ENCODE results near the gene SLC12A7. TPM values are rescaled to one million over a fixed set of nuclear protein-coding genes. Genes with fewer than 3 reads are reported as not detected.

Gene SLC12A7
- total RNA-seq, 1 experiment from 2014 or later = 48.2 TPM

DNA sequence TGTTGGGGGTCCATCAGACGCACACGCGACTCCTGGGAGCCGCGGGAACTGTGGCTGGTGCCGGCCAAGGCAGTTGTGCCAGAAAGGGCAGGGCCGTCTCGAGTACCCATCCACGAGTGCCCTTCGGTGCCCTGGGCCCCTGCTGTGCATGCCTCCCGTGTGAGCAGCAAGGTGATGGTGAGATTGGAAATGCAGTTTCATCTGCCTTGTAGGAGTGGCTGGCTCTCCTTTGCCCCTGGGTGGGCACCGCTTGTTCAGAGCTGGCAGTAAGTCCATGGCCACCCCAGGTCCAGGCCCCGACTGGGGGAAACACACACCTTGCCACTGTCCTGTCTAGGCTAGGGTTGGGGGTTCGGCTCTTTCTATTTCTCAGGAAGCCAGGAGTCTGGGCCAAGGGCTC, 97.5 kb downstream of the SLC12A7 start:
- no peaks in the 10 kb centered on the region for H3K9me3 ChIP-seq (ENCODE audit: low read length)
- CTCF ChIA-PET = no interaction called here
- H3K4me2 ChIP-seq (ENCODE audit: low read length) = no peak overlapping the region
- no peaks in the 10 kb centered on the region for H3K79me2 ChIP-seq (ENCODE audit: low read length)
- no peak for ATAC-seq
- no peak overlapping the region for H3K4me3 ChIP-seq (ENCODE audit: low read length)
- H2AFZ ChIP-seq (ENCODE audit: low read length) = no peak overlapping the region
- no peaks in the 10 kb centered on the region for H3K36me3 ChIP-seq (ENCODE audit: low read depth, low read length)
- H3F3A ChIP-seq (ENCODE audit: low read length, unreplicated experiment) = no peaks in the 10 kb centered on the region
- H3K4me1 ChIP-seq (ENCODE audit: insufficient read depth, low read length) = no peaks in the 10 kb centered on the region
- no peak overlapping the region for H3K9ac ChIP-seq (ENCODE audit: low read length)
- no peak for DNase-seq
- 0 out of 2 replicates have a peak, but pooled peaks cover 5% of the 10 kb centered on the region for H4K20me1 ChIP-seq (ENCODE audit: low read length)
- H3K9me2 ChIP-seq (replicated peaks; ENCODE audit: low read length) = no peaks in the 10 kb centered on the region
- POLR2A ChIA-PET (ENCODE audit: unreplicated experiment) = no interaction called here
- intact Hi-C loops (cut with micrococcal nuclease) = loop anchor here (5.0 kb wide), 1 partner anchor 92 kb away; no protein-coding TSS in a partner anchor
- no peak overlapping the region for H3K27ac ChIP-seq (ENCODE audit: low read length)
- TF ChIP-seq EZH2phosphoT487 (IDR thresholded peaks at IDR 0.05; ENCODE audit: borderline replicate concordance, low read length) = no peak
- no peak for TF ChIP-seq EZH2 (IDR thresholded peaks at IDR 0.05; ENCODE audit: low read length, unreplicated experiment)
- TF ChIP-seq, protein P1, sequence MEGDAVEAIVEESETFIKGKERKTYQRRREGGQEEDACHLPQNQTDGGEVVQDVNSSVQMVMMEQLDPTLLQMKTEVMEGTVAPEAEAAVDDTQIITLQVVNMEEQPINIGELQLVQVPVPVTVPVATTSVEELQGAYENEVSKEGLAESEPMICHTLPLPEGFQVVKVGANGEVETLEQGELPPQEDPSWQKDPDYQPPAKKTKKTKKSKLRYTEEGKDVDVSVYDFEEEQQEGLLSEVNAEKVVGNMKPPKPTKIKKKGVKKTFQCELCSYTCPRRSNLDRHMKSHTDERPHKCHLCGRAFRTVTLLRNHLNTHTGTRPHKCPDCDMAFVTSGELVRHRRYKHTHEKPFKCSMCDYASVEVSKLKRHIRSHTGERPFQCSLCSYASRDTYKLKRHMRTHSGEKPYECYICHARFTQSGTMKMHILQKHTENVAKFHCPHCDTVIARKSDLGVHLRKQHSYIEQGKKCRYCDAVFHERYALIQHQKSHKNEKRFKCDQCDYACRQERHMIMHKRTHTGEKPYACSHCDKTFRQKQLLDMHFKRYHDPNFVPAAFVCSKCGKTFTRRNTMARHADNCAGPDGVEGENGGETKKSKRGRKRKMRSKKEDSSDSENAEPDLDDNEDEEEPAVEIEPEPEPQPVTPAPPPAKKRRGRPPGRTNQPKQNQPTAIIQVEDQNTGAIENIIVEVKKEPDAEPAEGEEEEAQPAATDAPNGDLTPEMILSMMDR (conservative IDR thresholded peaks at IDR 0.05; ENCODE audit: low read depth, low read length) = no peak
- H3K27me3 ChIP-seq (ENCODE audit: low read length) = no peaks in the 10 kb centered on the region
- BruUV-seq (replicated peaks) = no TSS peak

DNA sequence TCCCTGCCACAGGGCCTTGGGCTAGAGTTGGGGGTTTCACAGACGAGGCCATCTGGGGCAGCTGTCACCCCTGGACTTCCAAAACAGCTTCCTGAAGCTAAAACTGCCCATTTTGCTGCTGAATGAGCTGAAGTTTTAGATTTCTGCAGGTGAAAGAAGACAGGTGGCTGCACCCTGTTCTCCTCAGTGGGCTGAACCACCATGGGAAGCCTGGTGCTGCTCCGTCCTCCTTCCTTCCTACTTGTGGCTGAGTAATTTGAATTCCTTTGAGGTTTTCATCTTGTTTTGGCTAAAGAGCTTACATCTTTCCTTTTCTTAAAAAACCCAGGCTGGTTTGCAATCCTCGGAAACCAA, 97.9 kb downstream of the SLC12A7 start:
- no peaks in the 10 kb centered on the region for H3K27me3 ChIP-seq (ENCODE audit: low read length)
- BruUV-seq (replicated peaks) = no TSS peak
- POLR2A ChIA-PET (ENCODE audit: unreplicated experiment) = no interaction called here

More for the DNA sequence above, 97.9 kb downstream of the SLC12A7 start:
- no peak for ATAC-seq
- H3K27ac ChIP-seq (ENCODE audit: low read length) = no peak overlapping the region
- H3K79me2 ChIP-seq (ENCODE audit: low read length) = no peaks in the 10 kb centered on the region
- H3K9me2 ChIP-seq (replicated peaks; ENCODE audit: low read length) = no peaks in the 10 kb centered on the region
- H3K4me3 ChIP-seq (ENCODE audit: low read length) = no peak overlapping the region
- H3K9me3 ChIP-seq (ENCODE audit: low read length) = no peaks in the 10 kb centered on the region
- H2AFZ ChIP-seq (ENCODE audit: low read length) = no peak overlapping the region
- 0 out of 2 replicates have a peak, but pooled peaks cover 5% of the 10 kb centered on the region for H4K20me1 ChIP-seq (ENCODE audit: low read length)
- H3K36me3 ChIP-seq (ENCODE audit: low read depth, low read length) = no peaks in the 10 kb centered on the region
- no peak for DNase-seq
- H3K4me2 ChIP-seq (ENCODE audit: low read length) = no peak overlapping the region
- H3K9ac ChIP-seq (ENCODE audit: low read length) = no peak overlapping the region
- no peaks in the 10 kb centered on the region for H3F3A ChIP-seq (ENCODE audit: low read length, unreplicated experiment)
- intact Hi-C loops (cut with micrococcal nuclease) = loop anchor here (5.0 kb wide), 1 partner anchor 92 kb away; no protein-coding TSS in a partner anchor
- CTCF ChIA-PET = no interaction called here
- TF ChIP-seq, protein P1 (conservative IDR thresholded peaks at IDR 0.05; ENCODE audit: low read depth, low read length) = no peak
- TF ChIP-seq EZH2phosphoT487 (IDR thresholded peaks at IDR 0.05; ENCODE audit: borderline replicate concordance, low read length) (no peak), EZH2 (IDR thresholded peaks at IDR 0.05; ENCODE audit: low read length, unreplicated experiment) (no peak)
- no peaks in the 10 kb centered on the region for H3K4me1 ChIP-seq (ENCODE audit: insufficient read depth, low read length)

Data from PC-3 (cell line).